GM10266 (cell line): ENCODE data around the gene RAB1B.

ENCODE experiments used
- DNase-seq: peaks from one replicate; pipeline ENCODE4 v3.0.0; 2012; ENCODE audit errors: extremely low spot score
- TF ChIP-seq, protein P1 (sequence below): IDR thresholded peaks from 2 replicates; pipeline ENCODE4 v1.5.1; 2012; ENCODE audit warnings: mild to moderate bottlenecking, low read depth; ENCODE audit not compliant: control insufficient read depth, insufficient read depth; ENCODE audit errors: missing control alignments

RAB1B gene

DNA sequence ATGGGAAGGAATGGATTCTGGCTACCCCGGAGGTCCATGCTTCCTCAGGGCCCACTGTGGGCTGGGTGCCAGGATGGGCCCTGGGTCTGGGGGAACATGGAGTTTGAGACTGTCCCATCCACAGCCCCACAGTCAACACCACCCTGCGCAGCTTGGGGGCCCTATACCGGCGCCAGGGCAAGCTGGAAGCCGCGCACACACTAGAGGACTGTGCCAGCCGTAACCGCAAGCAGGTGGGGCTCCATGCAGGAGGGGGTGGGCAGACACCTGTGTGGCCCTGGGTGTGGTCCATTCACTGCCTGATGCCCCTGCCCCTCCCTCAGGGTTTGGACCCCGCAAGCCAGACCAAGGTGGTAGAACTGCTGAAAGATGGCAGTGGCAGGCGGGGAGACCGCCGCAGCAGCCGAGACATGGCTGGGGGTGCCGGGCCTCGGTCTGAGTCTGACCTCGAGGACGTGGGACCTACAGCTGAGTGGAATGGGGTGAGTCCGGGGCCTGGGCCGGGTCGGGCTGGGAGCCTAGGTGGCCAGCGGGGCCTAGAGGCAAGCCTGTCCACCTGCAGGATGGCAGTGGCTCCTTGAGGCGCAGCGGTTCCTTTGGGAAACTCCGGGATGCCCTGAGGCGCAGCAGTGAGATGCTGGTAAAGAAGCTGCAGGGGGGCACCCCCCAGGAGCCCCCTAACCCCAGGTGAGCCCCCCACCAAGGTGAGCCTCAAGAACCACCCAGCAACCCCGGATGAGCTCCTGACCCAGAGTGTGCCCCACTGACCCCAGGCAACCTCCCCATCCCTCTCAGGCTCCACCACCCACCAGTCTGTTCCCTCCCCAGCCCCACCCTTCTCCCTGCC is 2.7 kb upstream of the RAB1B start:
- TF ChIP-seq, protein P1, sequence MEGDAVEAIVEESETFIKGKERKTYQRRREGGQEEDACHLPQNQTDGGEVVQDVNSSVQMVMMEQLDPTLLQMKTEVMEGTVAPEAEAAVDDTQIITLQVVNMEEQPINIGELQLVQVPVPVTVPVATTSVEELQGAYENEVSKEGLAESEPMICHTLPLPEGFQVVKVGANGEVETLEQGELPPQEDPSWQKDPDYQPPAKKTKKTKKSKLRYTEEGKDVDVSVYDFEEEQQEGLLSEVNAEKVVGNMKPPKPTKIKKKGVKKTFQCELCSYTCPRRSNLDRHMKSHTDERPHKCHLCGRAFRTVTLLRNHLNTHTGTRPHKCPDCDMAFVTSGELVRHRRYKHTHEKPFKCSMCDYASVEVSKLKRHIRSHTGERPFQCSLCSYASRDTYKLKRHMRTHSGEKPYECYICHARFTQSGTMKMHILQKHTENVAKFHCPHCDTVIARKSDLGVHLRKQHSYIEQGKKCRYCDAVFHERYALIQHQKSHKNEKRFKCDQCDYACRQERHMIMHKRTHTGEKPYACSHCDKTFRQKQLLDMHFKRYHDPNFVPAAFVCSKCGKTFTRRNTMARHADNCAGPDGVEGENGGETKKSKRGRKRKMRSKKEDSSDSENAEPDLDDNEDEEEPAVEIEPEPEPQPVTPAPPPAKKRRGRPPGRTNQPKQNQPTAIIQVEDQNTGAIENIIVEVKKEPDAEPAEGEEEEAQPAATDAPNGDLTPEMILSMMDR: no peak
- no peak for DNase-seq

DNA sequence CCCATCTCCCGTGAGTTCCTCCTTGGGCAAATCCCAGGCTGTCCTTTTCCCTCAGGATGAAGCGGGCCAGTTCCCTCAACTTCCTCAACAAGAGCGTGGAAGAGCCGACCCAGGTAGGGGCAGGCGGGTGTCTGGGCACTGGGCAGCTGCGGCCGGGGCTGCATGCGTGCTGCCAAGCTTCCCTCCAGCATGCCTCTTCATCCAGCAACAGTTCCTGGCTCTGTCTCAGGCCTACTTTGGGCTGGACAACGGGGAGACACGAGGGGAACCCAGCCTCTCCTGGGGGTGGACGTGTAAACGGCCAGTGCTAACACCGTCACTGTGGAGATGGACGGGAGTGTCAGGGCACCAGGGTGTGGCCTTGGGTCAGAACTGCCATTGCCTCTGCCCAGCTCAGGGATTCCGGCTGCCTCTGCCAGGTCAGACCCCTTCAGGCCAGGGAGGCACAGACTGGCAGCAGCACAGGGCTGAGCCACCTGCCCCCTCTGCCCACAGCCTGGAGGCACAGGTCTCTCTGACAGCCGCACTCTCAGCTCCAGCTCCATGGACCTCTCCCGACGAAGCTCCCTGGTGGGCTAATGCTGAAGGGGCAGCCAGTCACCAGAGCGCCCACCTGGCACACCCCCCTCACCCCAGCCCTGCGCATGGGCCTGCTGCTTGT is 1.9 kb upstream of the RAB1B start:
- DNase-seq: no peak
- TF ChIP-seq, protein P1: no peak

DNA sequence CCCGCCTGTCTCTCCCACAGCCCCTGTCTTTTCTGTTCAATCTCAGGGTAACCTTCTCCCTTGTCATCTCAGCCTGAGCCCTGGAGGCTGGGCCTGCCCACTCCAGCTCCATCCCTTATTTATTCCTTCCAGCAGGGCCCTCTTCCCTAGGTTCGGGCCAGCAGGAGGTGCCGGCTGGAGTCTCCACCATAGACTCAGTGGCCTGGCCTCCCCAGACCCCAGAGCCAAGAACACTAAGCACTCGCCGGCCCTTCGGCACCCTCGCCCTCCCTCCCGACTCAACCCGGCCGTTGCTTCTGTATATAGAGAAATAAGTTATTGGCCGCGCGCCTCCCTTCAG is 1.4 kb upstream of the RAB1B start:
- DNase-seq: no peak
- TF ChIP-seq, protein P1: no peak

DNA sequence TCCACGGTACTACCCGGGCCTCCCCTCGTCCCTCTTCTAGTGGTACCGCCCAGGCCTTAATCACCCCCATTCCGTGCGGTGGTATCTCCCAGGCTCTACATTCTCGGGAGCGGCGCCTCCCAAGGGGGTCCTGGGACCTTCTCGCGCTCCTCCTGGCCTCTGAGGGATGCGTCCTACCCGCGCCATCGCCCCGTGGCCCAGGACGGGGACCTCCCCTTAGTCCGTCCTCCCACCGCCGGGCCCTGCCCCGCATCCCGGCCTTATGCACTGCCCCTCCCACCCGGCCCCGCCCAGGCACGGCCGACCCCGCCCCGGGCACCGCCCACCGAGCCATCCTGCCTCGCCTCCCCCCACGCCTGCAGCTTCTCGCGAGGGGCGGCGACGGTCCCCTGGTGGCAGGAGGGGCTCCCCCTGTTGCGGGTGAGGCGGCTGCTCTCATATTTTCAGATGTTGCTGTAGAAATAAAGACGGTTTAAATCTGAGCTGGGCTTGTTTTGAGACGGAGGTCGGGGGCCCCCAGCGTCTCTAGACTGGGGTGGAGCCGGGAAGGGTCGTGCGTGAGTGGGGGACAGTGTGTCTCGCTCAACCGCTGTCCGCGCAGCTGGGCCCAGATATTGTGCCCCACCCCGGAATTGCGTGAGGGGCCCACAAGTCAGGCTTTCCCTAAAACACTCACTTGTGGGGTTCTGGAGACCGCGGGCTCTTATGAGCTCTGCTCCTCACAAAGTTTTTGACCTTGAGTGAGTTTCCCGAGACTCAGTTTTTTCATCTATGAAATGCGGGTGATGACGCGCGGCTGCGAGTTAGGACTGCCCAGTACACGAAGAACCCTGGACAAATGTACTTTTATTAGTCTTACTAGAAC is 828 bp upstream of the RAB1B start:
- DNase-seq: peak; percentile 95
- TF ChIP-seq, protein P1: no peak

DNA sequence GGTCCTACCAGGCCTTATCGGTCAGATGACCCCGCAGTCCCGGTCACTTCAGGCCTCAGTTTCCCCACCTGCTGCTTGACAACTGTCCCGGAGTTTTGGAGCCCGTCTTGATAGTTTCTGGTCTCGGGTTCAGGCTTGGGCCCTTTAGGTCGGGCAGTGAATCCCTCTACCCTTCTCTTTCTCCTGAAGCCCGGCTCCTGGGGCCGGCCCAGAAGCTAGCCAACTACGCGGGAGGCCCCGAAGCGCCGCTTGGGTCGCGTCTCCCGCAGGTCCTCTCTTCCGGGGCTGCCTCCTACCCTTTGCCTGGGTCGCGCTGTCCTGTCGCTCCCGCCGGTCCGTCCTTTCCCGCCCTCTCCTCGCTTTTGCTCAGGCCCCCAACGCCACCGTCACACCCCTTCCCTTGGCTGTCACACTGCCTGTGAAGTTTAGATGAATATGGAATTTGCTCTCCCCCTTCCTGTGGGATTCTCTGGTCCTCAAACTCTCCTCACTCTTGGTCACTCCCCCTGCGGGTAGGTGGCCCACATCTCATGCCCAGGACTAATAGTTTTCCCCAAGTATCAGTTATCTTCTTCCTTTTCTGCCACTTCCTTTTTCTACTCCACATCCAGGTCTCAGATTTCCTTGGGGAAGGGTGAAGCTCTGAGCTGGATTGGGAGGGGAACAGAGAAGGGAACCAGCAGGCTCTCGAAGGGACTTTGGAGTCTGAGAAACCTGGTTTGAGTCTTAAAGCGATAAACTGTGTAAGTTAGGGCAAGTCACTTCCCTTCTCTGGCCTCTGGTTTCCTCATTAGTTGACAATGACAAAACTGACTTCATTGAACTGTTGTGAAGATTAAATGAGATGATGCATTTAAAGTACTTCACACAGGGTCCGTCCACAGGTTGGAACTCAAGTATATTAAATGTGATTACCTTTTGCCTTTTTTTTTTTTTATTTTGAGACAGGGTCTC is 790 bp downstream of the RAB1B start:
- DNase-seq: no peak

DNA sequence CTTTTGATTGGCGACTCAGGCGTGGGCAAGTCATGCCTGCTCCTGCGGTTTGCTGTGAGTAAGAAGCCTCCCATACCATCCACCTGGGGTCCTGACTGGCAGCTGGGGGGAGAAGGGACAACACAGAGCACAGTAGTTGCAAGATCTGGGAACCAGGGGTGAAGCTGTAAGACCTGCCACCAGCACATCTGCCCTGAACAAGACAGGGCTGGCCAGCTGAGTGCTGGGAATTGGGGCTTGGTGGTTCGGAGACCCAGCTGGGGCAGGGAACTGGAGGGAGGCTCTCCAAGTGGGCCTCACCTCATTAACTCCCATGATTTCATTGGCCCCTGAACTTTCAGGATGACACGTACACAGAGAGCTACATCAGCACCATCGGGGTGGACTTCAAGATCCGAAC is 3.4 kb downstream of the RAB1B start:
- no peak for DNase-seq
- TF ChIP-seq, protein P1: no peak

More for the DNA sequence above, 790 bp downstream of the RAB1B start:
- TF ChIP-seq, protein P1: no peak
